ENCODE measurements around the gene IL4I1.

Gene IL4I1

DNA sequence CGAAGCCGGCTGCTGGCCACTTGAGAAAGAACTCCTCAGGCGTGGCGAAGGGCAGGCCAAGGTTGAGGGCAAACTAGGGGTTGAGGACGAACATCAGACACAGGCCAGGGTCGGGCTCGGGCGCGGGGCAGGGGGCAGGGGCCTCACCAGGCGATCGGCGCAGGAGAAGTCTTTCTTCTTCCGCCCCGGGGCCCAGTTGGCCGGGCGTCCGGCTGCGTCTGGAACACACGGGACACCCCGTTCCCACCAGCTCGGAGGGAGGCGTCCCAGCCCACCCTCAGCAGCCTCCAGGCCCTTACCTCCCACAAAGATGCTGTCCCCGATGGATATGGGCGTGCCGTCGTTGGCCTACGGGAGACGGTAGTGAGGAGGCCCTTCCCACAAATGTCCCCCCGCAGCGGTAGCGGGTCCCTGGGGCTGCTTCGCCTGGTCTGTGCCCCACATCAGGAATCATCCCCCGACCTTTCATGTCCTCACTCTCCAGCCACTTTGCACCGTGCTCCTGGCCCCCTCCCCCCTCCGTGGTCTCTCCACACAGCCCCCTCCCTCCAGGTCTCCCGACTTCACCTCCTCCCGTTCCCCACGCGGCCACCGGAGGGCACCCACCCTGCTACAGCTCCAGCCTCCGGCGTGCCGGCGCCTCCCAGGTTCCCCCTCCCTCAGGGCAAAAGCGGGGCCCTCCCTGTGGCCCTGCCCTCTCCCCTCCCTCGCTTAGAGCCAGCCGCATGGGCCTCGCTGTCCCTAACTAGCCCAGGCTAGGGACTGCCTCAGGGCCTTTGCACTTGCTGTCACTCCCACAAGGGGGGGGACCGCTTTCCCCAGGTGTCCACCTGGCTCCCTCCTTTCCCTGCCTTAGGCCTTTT, 34.1 kb downstream of the IL4I1 start:
- DNase-seq = peak in 1 of 5 experiments; percentile 51

DNA sequence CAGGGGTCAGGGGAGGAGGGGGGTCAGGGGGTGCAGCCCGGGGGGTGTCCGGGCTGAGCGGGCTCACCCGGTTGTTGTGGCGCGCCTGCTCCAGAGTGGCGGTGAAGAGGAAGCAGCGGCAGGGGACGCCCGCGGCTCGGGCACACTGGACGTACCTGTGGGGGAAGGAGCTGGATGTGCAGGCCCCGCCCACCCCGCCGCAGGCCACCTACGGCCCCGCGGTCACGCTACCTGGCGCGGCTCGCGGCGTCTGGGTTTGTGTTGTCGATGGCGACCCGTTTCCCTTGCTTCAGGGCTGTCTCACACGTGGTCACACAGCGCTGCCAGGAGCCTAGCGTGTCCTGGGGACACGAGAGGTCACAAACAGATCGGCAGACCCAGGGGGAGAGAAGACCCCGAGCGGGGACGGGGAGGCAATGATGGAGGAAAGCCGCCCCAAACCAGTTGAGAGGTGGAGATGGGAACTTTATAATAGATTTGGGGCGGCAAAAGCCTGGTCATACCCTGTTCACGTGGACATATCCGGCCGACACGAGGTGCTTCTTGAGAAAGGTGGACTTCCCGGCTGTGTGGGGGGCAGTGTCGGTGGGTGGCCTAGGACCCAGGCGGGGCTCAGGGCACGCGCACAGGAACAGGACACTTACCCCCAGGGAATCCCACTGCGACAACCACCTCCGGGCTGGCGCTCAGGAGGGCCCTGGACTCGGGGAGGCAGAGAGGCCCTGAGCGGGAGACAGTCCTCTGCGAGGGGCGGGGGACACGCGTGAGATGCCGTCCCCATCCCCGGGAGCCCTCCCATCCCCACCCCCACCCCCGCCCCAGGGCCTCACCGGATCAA, 34.9 kb downstream of the IL4I1 start:
- no peak for DNase-seq

DNA sequence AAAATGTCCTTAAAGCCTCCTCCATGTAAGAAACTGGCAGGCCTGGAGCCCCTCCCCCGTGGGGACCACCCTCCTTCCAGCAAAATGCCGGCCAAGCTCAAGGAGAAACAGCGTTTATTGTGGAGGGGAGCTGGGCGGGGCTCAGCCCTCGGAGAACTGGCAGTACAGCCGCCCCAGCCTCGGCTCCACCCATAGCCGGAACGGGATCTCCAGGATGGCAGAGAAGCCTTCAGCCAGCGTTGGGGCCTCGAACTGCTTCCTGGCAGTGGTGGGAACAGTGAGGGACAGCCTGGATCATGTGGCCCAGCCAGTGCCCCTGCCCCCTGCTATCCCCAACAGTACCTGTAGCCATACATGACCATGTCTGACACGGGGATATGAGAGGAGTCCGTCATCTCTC, 35.6 kb downstream of the IL4I1 start:
- DNase-seq = no peak

DNA sequence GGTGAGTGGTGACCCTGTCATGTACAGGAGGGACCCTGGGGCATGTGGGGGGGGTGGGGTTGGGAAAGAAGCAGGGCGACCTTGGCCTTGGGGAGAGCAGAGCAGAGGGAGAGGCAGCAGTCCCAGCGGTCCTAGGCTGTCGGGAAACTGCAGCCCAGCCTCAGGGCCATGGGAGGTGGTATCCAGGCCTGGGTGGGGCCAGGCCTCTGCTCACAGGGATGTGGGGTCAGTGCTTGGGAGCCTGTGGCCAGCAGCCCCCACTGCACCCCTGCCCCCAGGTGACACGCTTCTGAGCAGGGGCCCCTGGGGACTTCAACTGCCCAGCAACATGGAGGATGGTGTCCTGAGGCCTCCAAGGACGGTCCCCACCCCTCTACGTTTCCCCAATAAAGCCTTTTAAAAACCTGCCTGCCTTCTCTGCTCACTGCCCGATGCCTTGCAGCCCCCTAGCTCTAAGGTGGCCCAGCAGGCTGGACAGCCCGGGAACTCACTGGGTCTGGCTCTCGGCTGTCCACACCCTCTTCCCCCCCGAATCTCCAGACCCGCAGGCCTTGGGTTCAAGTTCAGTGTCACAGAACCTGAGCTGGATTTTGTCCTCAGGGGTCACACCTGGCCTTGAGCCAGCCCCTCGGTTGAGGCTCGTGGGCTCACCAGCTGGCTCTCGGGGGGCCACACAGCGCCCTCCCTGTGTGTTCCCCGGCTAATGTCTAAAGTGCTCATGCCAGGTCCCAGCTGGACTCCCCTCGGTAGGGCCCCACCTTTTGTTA, 36.2 kb downstream of the IL4I1 start:
- no peak for DNase-seq

DNA sequence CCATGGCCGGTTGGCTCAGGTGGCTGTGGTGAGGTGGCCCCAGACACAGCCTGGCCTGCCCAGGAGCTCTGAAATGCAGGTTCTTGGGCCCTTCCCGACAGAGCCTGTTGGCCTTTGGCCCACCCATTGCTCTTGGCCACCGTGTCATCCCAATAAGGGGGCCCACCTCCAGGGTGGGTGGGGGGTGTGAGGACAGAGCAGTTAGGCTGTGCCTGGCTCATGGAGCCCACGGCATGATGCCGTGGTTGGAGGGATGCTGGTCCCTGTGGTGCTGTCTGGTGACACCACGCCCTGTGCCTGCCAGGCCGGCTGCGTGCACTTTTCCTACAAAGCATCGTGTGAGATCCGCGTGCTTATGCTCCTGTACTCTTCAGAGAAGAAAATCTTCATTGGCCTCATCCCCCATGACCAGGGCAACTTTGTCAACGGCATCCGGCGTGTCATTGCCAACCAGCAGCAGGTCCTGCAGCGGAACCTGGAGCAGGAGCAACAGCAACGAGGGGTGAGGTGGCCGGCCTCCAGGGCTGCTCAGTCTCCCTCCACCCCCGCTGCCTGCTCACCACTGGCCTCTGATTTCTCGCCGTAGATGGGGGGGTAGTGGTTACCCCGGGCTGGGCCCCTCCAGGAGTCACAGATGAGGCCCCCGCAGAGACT, 36.9 kb downstream of the IL4I1 start:
- DNase-seq = no peak

DNA sequence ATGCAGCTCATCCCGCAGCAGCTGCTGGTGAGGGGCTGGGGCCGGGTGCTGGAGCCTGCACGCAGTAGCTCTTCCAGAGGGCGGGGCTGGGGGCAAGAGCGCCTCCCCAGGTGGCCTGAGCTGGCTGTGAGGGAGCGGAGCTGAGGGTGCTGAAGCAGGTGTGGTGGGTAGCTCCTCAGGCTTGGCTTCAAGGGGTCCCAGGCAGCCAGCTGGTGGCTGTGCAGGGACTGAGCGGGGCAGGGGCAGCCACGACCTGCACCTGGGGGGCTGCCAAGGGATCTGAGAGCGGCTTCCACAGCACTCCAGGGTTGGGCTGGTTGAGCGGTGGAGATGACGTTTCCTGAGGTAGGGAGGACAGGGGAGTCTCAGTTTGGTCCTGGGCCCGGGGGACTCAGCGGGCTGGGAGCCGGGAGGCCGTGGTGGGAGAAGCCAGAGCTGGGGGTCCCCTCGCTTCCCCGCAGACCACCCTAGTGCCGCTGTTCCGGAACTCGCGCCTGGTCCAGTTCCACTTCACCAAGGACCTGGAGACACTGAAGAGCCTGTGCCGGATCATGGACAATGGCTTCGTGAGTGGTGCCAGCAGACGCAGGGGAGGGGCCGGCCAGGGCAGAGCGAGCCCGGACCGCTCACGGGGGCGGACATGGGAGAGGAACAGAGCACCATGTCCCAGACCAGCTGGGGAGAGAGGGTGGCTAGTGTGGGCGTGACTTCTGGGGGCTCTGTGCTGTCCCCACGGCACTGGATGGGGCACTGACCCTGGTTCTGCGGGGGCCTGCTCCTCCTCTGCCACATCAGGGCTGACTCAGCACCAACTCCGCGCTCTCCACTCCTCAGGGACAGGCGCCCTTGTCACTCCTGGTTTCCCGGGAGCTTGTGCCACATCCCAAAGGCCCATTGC, 38.4 kb downstream of the IL4I1 start:
- no peak for DNase-seq

DNA sequence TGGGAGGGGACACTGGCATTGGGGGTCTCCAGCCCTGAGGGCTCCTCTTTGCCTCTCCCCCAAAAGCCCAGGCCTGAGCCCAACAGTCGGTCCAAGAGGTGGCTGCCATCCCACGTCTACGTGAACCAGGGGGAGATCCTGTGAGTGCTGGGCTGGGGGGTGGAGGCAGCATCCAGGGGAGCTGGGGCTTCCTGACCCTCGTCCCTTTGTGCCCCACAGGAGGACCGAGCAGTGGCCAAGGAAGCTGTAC, 38.9 kb downstream of the IL4I1 start:
- no peak for DNase-seq

DNA sequence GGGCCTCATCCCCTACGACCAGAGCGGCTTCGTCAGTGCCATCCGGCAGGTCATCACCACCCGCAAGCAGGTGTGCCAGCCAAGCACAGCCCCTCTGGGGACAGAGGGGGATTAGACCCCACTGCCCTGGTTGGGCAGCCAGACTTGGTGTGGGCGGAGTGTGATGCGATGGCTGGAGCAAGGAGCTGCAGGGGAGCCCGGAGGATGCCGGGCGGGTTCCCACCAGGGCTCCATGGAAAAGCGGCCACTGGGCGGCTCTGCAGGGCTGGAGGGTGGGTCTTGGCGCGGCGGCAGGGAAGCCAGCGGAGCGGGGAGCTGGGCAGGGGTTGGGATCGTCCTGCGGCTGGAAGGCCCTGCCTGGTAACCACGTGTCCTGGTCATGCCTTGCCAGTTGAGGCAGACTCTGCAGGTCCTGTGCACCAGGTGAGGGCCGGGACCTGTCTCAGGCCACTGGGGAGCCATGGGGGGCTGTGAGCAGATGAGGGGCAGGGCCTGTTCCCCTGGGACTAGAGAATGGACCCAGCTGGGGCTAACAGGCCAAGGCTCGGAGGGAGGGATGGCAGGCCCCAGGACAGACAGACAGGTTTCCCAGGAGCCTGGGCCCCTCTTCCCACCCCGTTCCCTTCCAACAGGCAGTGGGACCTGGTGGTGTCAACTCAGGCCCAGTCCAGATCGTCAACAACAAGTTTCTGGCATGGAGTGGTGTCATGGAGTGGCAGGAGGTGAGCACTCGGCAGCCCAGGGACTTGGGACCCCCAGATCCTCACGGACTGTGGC, 39.4 kb downstream of the IL4I1 start:
- DNase-seq = no peak

DNA sequence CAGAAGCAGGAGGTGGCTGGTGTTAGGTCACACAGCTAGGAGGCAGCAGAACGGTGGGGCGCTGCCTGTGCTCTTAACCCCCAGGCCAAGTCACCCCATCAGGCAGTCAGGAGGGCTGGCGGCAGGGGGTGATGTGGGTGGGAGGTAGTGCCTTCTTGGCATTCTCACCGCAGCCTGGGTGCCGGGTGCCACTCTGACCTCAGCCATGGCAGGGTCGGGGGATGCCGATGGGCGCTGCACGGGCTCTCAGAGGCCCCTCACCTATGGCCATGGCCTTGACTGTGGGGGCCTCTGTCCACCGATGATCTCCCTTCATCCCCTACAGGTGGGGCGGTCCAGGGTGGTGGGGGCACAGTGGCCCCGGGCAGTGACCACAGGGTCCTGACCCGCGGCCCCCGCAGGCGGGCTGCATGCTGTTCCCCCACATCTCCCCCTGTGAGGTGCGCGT, 40.1 kb downstream of the IL4I1 start:
- no peak for DNase-seq

DNA sequence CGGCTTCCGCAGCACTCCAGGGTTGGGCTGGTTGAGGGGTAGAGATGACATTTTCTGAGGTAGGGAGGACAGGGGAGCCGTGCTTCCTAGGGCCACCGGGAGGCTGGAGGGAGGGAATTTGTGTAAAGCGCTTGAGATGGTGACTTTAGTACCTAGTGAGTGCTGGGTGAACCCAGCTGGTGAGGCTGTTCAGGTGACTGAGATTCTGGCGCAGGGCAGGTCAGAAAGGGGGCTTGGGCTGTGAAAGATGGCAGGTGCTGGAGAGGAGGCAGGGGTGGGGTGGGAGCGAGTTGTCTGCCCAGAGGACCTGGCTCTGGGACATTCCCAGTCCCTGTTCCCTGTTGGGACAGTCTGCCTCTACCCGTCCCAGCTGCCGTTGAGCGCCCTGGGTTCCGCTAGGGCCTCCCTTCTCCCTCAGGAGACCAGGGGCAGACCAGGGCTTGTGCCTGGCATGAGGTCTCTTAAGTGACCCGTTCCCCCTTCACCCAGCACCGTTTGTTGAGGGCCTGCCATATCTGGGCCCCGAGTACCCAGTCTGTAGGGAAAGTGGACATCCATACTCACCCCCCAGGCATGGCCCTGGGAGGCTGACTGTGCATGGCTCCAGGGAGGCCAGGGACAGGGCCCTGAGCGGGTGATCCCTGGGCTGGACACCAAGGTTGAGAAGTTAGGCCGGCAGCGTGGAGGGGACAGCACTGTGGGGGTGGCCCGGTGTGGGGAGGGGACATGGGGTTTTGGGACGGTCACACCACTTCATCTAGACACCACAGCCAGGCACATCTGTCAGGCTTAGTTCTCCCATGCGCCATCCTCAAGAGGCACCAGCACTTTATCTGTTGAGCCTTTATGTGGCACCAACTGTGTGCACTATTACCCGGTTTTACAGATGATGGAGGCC, 40.8 kb downstream of the IL4I1 start:
- no peak for DNase-seq

DNA sequence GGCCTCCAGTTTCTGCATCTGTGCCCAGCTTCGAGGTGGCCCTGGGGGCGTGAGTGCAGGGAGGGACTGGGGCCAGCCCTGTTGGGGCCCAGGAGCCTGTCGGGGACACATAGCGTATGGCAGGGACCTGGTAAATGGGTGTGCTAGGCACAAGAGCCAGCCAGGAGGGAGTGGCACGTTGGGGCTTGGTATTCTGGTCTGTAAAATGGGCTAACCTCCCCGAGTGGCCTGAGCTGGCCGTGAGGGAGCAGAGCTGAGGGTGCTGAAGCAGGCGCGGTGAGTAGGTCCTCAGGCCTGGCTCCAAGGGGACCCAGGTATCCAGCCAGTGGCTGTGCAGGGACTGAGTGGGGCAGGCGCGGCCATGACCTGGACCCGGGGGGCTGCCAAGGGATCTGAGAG, 41.4 kb downstream of the IL4I1 start:
- DNase-seq = no peak

DNA sequence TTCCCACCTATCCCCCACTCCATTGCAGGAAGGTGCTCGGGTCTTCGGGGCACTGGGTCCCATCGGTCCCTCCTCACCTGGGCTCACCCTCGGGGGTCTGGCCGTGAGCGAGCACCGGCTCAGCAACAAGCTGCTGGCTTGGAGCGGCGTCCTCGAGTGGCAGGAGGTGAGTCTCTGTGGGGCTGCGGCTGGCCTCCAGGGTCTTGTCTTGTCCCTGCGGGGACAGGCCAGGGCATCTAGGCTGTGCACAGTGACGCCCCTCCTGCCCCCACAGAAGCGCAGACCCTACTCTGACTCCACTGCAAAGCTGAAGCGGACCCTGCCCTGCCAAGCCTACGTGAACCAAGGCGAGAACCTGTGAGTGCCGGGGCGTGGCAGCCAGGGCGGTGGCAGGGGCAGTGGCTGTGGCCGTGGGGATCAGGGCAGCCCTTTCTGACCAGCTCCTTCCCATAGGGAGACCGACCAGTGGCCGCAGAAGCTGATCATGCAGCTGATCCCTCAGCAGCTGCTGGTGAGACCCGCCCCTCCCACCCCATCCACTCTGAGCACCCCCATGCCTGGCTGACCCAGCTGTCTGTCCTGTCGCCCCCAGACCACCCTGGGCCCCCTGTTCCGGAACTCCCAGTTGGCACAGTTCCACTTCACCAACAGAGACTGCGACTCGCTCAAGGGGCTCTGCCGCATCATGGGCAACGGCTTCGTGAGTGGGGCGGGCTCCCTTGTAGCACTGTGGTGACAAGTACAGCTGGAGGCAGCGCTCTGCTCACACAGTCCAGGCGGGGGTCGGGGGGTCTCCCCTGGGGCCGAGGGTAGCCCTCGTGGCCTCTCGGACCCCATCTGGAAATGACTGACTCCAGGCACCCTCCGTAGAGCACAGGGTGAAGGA, 42.1 kb downstream of the IL4I1 start:
- DNase-seq = no peak

DNA sequence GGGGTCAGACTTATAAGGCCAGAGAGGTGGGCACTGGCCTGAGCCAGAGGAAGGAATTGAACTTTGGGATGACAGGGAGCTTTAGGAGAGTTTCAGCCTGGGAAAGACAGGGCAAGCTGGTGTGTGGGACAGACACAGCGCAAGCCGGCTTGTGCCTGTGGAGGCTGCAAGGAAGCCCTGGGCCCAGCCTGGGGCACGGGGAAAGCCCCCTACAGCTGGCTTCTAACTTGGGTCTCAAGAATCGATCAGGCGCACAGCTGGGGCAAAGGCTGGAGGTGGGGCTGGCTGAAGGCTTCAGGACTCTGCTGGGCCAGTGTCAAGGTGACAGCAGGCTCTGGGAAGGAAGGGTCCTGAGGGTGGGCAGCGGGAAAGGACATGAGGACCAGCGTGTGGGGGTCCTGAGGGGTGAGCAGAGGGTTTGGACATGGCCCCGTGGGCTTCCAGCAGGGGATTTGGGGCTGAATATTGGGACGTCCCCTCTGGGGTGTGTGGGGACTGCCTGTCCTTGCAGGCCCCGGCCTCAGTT, 42.8 kb downstream of the IL4I1 start:
- no peak for DNase-seq

DNA sequence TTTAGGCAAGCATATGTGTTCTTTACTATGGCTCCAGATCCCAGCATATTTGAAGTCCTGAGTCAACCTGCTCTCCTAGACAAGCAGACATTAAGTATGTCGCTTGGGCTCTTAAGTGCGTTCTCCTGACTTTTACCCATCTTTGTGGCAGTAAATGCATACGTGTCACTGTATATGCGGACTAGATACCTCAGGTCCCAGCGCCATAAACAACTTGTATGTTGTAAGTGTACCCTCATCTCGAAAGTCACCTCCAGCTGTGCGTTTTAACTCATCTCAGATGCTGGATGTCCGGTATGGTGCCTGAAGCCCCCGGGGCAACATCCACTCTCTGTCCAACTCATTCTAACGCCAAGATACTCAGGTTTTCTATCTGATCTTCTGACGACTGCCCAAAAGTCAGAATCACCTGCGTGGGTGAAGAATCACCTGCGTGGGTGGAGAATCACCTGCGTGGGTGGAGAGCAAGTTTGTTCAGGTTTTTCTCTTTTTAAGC, 44.0 kb downstream of the IL4I1 start:
- DNase-seq = no peak

DNA sequence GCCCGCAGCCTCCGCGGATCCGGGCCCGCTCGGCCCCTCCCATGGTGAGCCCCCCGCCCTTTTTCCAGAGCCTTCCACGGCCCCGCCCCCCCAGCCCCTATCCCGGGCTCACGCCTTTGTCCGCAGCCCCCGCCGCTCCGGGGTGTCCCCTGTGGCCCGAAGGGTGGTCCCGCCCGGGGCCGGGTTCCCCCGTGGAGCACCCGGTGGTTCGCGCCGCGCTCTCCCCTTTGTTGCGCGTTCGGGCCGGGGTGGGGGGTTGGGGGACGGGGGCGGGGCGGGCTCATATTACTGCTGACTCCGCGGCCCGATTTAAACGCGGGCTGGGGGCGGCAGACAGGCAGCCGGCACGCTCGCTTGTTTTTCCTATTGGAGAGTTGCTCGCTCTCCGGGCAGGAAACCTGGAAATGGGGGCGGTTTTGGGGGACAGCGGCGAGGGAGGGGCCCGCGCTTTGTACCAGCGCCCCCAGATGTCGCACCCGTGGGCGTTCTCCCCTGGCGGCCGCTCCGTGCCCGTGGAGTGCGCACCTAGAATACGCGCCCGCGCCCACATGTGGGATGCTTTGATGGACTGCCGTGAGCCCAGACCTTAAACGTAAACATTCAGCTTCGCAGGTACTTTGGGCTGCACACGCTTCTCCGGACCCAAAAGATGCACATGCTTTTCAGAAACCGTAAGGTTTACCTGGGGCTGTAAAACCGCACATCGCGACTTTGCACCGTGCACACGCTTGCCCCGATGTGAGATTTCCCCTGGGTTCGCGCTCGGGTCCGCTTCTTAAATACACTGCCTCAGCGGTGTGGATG, 45.0 kb downstream of the IL4I1 start:
- peak in 1 of 5 experiments; percentile 23 for DNase-seq

DNA sequence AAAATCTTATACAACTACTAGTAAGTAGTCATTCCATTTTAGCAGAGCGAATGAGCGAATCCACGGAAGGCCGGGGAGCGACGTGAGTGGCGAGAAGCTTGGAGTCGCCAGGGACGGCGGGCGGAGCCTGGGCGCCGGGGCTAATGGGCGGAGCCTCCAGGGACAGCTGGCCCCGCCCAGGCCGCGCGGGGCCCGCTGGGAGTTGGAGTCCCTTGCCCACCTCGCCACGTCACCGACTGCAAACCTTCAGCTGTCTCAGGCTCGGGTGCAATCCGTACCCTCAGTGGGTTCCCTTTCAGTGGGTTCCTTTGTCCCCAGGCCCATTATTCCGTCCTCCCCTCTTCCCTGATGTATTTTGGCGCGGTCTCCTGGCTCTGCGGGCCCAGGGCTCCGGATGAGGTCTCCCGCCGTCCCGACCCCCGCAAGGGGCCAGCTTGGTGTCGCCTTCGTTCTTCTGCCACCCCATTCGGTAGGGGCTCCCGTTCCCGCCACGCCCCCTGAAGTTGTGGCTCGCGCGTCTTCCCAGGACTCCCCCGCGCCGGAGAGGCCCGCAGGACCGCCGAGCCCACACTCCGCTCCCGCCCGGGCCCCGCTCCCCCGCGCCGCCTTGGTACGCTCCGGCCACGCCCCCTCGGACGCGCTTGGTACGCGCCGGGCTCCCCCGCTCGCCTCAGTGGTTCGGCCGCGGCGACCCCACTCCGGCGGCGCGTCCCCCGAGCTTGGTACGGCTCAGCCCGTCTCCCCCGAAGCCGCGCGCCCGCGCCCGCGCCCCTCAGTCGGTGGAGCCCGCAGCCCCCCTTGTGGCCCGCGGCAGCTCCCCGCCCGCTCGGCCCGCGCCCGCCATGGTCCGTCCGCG, 46.0 kb downstream of the IL4I1 start, which contains the start of gene PTOV1:
Gene PTOV1 (plus strand): TSS at position 673 of the 856 bp plus-strand sequence.
- DNase-seq = peak; percentile 80 to 94 (median 82)

DNA sequence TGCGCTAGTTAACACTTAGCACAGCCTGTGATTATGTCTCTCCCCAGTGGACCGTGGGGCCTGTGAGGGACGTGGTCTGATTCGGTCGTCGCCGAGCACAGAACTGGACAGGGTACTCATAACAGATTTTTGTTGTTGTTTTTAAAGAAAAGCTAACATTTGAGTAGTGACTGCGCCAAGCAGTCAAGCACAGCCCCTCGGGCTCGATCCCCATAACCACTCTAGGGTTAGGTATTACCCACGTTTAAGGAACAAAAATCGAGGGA, 46.5 kb downstream of the IL4I1 start:
- DNase-seq = no peak
